ENCODE data around the gene C1orf50.

The C1orf50 gene

GRCh38 chr1:42730002-42730401 lies 37.0 kb upstream of the C1orf50 start:
- TF ChIP-seq SIN3A (IDR thresholded peaks at IDR 0.05; ENCODE audit: borderline replicate concordance, insufficient read depth, low read length) (no peak), FOXP2 (optimal IDR thresholded peaks at IDR 0.05; ENCODE audit: borderline replicate concordance, extremely low read depth, extremely low read length, insufficient read depth) (no peak), TAF1 (IDR thresholded peaks at IDR 0.05; ENCODE audit: borderline replicate concordance, insufficient read depth, low read length) (no peak), REST (IDR thresholded peaks at IDR 0.05; ENCODE audit: insufficient read depth in 1 of 2, low read depth in 2 of 2, low read length in 2 of 2) (no peak), POLR2AphosphoS5 (IDR thresholded peaks at IDR 0.05; ENCODE audit: low read depth, low read length) (no peak)

- no peak for TF ChIP-seq SIN3A (IDR thresholded peaks at IDR 0.05; ENCODE audit: borderline replicate concordance, insufficient read depth, low read length)
- no peak for TF ChIP-seq TAF1 (IDR thresholded peaks at IDR 0.05; ENCODE audit: borderline replicate concordance, insufficient read depth, low read length)
- no peak for TF ChIP-seq POLR2AphosphoS5 (IDR thresholded peaks at IDR 0.05; ENCODE audit: low read depth, low read length)
- no peak for TF ChIP-seq REST (IDR thresholded peaks at IDR 0.05; ENCODE audit: insufficient read depth in 1 of 2, low read depth in 2 of 2, low read length in 2 of 2)
- TF ChIP-seq FOXP2 (optimal IDR thresholded peaks at IDR 0.05; ENCODE audit: borderline replicate concordance, extremely low read depth, extremely low read length, insufficient read depth), result no peak
Measured at GRCh38 chr1:42730988-42731387, 36.1 kb upstream of the C1orf50 start.

GRCh38 chr1:42731585-42731984 lies 35.5 kb upstream of the C1orf50 start:
- no peak for TF ChIP-seq TAF1 (IDR thresholded peaks at IDR 0.05; ENCODE audit: borderline replicate concordance, insufficient read depth, low read length)
- TF ChIP-seq SIN3A (IDR thresholded peaks at IDR 0.05; ENCODE audit: borderline replicate concordance, insufficient read depth, low read length), result no peak
- no peak for TF ChIP-seq POLR2AphosphoS5 (IDR thresholded peaks at IDR 0.05; ENCODE audit: low read depth, low read length)
- TF ChIP-seq FOXP2 (optimal IDR thresholded peaks at IDR 0.05; ENCODE audit: borderline replicate concordance, extremely low read depth, extremely low read length, insufficient read depth), result no peak
- no peak for TF ChIP-seq REST (IDR thresholded peaks at IDR 0.05; ENCODE audit: insufficient read depth in 1 of 2, low read depth in 2 of 2, low read length in 2 of 2)

- no peak for TF ChIP-seq REST (IDR thresholded peaks at IDR 0.05; ENCODE audit: insufficient read depth in 1 of 2, low read depth in 2 of 2, low read length in 2 of 2)
- TF ChIP-seq FOXP2 (optimal IDR thresholded peaks at IDR 0.05; ENCODE audit: borderline replicate concordance, extremely low read depth, extremely low read length, insufficient read depth), result no peak
- TF ChIP-seq TAF1 (IDR thresholded peaks at IDR 0.05; ENCODE audit: borderline replicate concordance, insufficient read depth, low read length), result no peak
- no peak for TF ChIP-seq SIN3A (IDR thresholded peaks at IDR 0.05; ENCODE audit: borderline replicate concordance, insufficient read depth, low read length)
- no peak for TF ChIP-seq POLR2AphosphoS5 (IDR thresholded peaks at IDR 0.05; ENCODE audit: low read depth, low read length)
Measured at GRCh38 chr1:42732126-42732680, 34.8 kb upstream of the C1orf50 start.

All from PFSK-1 (cell line).